GM18951 (cell line): Measurements from ENCODE around the gene PRH2.

Source experiments
- POLR2A ChIP-seq: IDR thresholded peaks from 4 replicates; pipeline ENCODE4 v1.6.1; 2011; ENCODE audit warnings: mild to moderate bottlenecking; ENCODE audit not compliant: insufficient read length, insufficient read depth; ENCODE audit errors: extremely low read depth
- in situ Hi-C: fragments of 300-500 bp; cut with MboI; formaldehyde crosslinking; loops from one replicate; pipeline ENCODE4 v1.12.0; 2022; ENCODE audit warnings: low sequenced_read_pairs, mixed read lengths, inconsistent platforms; ENCODE audit not compliant: unreplicated experiment

Gene PRH2

GRCh38 chr12:10941369-10941768 is 12.3 kb downstream of the PRH2 start:
- TF ChIP-seq POLR2A, result no peak
- in situ Hi-C loops, result no loop called here

- TF ChIP-seq POLR2A, result no peak
- in situ Hi-C loops, result no loop called here
These were observed 13.0 kb downstream of the PRH2 start for GRCh38 chr12:10941916-10942607.

GRCh38 chr12:10943167-10943566 is 14.1 kb downstream of the PRH2 start:
- in situ Hi-C loops, result no loop called here
- no peak for TF ChIP-seq POLR2A

GRCh38 chr12:10952645-10953044 is 23.6 kb downstream of the PRH2 start:
- TF ChIP-seq POLR2A, result no peak
- in situ Hi-C loops, result no loop called here

GRCh38 chr12:10956085-10956484 is 27.0 kb downstream of the PRH2 start:
- in situ Hi-C loops, result no loop called here
- no peak for TF ChIP-seq POLR2A

- TF ChIP-seq POLR2A, result no peak
- in situ Hi-C loops, result no loop called here
These were observed 28.7 kb downstream of the PRH2 start for GRCh38 chr12:10957741-10958140.

GRCh38 chr12:10959804-10960203 is 30.8 kb downstream of the PRH2 start:
- TF ChIP-seq POLR2A, result no peak
- in situ Hi-C loops, result no loop called here

- TF ChIP-seq POLR2A, result no peak
- in situ Hi-C loops, result no loop called here
These were observed 31.2 kb downstream of the PRH2 start for GRCh38 chr12:10960211-10960610.

GRCh38 chr12:10965476-10965875 is 36.4 kb downstream of the PRH2 start:
- in situ Hi-C loops, result no loop called here
- TF ChIP-seq POLR2A, result no peak

GRCh38 chr12:10966314-10966713 is 37.3 kb downstream of the PRH2 start:
- TF ChIP-seq POLR2A, result no peak
- in situ Hi-C loops, result no loop called here

- in situ Hi-C loops, result no loop called here
- no peak for TF ChIP-seq POLR2A
These were observed 38.4 kb downstream of the PRH2 start for GRCh38 chr12:10967409-10967808.

- TF ChIP-seq POLR2A, result no peak
- in situ Hi-C loops, result no loop called here
These were observed 39.9 kb downstream of the PRH2 start for GRCh38 chr12:10968765-10969456.

- in situ Hi-C loops, result no loop called here
- no peak for TF ChIP-seq POLR2A
These were observed 45.9 kb downstream of the PRH2 start for GRCh38 chr12:10974965-10975364.

GRCh38 chr12:10982244-10982643 is 53.2 kb downstream of the PRH2 start:
- no peak for TF ChIP-seq POLR2A
- in situ Hi-C loops, result no loop called here
